HG03460 (cell line): ENCODE data around the gene ZNF608.

Experiments
- ATAC-seq: cut with Tn5 transposase; IDR thresholded peaks from one replicate; pipeline ENCODE4 v1.9.1; 2021; ENCODE audit not compliant: unreplicated experiment

The ZNF608 gene

DNA sequence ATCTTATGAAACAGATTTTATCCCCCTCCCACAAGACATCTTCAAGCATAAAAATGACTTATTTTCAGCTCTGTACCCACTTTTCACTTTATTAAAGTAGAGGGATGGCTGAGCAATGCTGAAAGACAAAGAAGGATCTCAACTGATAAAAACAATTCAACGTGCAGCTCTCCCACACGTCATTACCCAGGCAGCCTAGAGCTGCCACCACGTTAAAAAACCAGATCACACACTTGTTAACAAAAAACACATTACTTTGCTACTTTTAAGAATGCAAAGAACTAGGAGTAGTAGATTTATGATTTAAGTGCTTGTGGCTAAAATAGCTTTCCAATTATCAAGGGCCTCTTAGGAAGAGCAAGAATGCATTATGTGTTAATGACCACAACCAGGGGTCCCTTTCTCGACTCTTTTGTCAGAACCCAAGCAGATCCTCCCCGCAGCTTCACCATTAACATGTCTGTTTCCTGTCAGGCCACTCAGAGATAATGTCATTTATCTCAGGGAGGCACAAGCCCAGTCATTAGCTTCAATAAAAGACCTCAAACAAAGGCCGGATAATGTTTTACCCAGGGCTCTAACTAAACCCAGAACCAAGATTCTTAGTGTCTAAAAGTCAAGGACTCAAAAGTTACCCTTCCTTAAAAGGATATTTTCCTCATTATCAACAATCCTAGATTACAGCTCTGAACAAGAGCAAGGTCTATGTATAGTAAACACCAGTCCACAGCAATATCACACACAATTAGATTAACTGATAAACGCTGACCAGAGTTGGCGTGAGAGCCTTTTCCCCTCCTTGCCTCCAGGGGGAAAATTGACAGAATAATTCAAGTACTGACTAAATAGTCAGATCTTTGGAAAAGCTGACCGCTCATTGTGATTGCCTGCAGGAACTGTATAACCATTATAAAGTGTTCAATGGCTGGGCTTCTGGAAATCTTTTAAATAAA lies 7.5 kb downstream of the ZNF608 start:
- ATAC-seq, result no peak

DNA sequence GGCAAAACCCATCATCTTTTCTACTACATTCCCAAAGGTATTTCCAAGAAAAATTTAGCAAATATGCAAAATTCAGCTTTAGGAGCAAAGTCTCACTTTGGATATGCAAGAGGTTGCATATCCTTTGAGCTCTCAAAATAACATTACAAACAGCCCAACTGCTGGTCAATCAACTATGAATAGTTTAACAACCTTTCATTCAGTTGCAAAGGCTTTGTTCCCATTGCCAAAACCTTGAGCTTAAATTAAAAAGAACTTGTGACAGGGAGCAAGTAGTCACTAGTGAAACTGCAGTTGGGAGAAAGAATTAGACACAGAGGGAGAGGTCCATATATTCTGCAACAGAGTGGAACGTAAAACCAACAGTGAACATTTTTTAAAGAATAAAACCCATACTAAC lies 8.8 kb downstream of the ZNF608 start:
- ATAC-seq, result no peak

DNA sequence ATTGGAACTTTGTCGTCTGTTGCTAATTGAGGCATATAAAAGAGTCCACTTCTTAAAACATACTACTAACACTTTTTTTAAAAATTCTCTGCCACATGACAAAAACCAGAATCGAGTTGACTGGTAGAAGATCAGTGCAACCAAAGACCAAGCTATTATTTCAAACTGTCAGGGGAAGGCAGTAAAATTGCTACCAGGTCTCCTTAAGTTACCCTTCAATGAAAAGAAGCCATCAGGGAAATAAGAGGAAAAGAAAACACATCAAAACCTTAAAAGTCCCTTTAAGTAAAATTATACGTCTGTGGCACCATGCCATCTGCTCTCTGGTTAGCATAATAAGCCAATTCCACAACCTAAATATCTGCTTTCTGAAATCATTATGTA lies 9.6 kb downstream of the ZNF608 start:
- no peak for ATAC-seq

DNA sequence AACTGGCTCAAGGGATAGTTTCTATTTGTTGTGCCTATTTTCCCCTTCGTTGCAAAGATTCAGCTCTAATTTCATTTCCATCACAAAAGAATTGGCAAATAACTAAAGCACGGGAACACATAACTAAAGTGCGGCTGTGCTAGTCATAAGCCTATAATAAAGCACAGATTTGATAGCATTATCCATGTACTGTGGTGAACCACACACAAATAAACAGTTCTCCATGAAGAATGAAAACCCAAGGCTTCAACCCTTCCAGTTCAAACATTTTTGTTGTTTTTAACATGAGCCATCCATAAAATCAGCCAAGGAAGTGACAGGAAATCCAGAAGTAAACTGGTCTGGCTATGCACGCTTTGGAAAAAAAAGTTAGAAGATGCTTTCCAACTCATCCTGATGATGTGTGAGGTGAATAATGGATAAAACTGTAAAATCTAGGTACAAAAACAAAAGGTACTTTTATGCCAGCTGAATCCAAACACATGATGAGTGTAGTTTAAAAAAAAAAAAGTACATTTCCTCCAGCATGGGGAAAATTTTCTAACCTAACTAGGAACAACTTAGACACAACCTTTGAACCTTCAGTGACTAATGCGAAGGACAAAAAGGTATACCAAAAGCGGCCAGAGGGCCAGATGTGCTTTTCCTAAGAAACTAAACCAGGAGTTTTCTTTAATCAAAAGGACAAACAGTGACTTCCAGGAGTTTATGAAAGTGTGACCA lies 10.2 kb downstream of the ZNF608 start:
- ATAC-seq, result no peak

DNA sequence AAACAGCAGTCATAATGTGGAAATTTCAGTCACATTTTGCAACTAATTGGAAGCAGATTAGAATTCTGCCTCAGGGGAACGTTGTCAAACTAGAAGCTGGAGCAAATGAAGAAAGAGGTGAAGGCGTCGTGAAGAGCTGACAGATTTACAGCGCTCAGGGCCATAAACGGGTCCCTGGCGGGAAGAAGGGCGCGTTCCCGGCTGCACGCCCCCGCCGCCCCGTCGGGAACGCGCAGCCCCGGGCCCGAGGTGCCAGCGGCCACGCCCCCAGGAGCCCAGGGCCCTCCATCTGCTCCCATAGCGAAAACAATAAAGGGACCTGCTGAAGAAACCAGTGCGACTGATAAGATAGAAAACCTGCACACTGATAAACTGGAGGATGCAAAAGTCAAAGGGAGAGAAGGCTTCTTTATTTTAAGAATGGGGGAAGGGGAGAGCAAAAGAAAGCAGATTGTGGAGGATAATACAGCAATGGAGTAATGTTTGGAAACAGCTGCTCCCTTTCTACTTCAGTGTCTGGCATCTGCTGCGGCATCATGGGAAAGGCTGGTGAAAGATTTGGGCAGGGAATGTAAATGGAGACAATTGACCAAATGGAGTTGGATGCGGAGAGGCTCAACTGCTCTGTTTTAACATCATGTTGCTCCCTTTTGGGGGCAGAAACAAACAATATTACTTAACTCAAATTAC lies 11.1 kb downstream of the ZNF608 start:
- ATAC-seq, result no peak

DNA sequence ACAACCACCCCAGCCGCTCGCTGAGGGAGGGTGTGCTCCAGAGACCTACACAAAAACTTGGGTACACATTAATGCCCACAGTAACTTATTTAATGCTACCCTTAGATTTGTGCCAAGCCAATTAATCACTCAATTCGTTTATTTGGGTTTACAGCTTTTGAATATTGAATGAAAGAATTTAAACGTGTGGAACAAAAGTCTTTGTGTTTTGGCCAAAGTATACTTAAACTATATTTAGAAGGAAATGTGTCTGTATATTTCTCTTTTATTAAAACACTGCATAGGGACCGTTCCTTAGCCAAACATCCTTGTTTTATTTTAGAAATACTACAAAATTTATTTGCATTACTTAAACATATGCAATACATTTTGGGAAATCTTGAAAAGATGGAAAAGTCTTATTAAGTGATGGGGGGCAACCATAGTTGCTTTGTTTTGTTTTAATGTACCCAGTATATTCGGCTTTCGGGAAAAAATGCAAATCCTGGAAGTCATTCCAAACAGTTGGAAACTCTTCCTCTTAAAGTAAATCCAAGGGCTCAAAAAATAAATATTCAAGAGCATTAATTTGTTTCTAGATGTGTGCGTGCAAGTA lies 11.8 kb downstream of the ZNF608 start:
- no peak for ATAC-seq

DNA sequence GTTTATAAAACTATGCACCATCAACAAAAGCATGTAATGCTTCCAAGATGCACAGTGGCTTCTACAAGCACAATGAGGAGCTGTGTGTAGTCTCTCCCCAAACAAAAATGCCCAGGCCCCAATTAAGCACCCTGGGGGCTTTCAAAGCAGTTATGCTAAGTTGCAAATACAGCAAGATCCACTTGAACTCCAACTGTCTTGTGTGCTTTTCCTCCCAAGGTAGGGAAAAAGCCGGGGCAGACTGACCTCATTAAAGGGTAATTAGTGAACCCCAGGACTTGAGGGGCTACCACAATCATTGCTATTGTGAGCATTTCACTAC lies 13.1 kb downstream of the ZNF608 start:
- no peak for ATAC-seq

DNA sequence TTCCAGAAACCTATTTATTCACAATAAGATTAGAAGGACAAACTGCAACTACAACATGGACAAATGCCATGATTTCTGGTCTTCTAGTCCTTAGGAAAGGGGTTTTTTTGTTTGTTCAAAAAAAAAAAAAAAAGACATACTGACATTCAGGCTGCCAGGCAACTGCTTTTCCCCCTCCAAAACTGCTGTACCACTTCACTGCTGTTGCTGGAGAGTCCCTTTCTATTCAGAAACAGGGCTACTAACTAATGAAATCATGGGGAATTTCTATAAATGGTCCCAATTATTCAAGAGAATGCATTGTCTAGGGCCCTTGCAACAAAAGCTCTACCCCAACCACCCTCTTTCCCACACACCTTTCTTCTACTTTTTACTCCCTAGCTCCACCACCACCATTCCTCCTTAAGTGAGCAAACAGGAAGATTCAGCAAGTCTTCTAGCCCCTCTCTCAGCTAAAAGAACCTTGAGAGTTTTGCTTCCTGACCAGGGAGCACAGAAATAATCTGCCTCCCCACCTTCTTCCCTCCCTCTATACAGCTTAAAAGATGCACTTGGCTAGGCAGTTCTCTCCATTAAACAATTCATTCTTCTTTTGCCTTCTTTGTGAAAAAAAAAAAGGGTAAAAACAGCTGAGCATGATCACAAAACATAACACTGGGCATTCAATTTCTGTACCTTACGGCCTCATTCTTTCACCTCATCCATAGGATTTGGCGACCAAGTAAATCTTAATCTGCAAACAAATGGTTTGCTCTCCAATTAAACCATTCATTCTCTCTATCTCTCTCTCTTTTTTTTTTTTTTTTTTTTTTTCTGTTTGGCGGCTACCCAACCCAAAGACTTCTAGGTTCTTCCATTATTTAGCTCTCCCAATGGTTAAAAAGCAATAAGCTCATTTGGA lies 13.8 kb downstream of the ZNF608 start:
- ATAC-seq, result no peak

DNA sequence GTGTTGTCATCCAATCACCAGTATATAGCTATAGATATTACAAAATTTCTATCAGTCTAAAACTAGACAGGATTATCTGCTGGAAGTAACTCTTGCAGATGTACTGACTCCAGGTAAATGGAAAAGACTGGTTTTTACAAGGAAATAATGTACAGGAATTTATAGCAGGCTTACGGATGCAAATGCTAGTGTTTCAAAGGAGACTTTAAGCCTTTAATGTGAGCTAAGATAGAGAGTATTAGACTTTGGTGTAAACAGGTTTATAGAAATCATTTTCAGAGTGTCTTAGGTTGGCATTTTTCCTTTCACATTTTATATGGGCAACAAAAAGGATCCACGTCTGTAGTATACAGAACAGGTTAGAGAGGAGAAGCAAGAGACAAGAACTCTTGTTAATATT lies 16.1 kb downstream of the ZNF608 start:
- ATAC-seq, result no peak

DNA sequence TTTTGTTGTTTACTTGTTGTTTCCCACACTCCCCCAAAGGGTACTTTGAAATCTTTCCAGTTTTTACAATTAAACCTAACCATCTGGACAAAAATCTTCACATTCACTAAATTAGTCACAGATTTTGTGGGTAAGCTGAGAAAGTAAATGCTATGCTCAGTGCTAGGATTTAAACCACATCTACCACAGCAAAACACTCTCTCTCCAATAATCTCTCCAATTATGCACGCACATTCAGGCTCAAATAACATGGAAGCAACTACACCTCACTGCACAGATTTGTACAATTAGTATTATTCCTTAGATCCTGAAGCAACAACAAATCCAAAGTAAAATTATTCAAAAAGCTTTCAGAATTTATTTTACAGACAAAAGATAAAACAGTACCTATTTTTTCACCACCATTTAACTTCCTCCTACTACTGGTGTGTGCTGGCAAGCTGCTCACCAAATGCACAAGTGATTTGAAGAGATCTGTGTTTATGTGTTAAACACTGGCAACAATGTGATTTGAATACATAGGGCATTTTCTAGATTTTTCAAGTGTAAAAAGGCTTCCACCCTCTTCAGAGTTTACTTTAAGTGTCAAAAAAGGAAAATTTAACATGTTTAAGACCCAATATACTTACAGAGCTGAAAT lies 16.6 kb downstream of the ZNF608 start:
- ATAC-seq, result no peak

DNA sequence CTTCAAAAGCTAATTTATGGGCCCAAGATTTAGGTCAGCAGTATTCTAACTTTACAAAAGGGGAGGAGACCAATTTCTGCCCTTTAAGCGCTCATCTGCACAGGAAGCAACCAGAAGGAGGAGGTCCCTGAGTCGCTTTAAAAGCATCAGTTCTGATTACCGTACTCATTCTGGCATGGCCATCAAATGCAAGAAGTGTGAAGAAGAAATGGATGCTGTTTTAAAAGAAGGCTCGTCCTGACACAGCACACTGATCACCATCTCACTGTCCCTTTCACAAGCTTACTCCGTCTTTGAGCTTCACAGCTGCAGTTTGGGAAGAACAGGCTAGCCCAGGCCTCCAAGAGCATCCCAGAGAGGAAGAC lies 17.5 kb downstream of the ZNF608 start:
- ATAC-seq, result no peak

DNA sequence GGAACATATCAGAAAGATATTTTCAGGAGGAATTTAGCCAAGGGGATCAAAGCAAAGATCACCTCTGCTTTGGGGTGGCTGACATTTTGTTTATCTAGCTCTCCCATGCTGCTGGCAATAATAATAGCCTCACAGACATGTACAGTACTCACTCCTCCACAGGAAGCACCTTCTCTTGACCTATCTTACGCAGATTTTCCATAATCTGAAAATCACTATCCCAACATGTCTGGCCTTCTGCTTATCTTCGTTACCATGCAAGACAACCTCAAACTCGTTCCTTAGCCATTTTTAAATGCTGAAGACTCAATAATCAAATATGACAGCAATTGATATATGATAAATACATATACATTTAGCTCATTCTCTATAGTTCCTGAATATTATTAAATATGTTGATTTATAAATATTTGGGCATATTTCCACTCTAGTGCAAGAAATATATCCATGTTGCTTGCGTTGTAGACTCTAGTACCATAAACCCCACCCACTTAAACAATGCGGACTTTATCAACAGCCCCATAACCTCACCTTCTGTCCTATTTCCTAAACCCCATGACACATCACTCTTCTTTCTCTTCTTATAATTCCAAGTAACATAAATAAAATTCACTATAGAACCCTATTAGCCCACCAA lies 18.0 kb downstream of the ZNF608 start:
- ATAC-seq, result no peak

DNA sequence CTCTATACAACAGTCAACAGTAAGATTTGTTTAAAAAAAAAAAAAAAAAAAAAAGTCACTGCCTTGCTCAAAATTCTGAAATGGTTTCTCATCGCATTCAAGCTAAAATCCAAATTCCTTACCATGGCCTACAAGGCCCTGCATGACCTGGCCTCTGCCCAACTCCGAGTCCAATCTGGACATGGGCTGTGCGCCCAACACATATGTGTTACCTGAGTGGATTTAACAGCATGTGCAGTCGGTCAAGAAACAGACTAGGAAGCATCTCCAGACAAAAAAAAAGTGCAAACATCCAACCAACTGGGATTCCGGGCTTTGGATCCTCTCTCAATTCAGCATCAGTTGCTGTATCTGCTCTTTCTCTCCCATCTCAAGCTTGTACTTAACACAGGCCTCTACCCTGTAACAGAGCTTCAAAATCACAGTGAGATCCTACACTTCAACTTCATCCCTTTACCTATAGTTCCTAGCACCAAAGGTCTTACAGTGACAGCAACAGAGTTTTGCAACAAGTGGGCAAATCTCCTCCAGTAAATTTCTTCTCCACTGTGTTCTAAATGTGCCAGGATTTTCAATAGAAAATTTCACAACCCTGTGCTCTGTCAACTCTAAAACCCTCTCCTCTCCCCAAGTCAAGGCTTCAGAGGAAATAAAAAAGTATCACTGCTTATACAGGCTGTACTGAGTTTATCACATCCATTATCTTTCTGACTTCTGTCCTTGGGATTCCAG lies 19.6 kb downstream of the ZNF608 start:
- no peak for ATAC-seq

DNA sequence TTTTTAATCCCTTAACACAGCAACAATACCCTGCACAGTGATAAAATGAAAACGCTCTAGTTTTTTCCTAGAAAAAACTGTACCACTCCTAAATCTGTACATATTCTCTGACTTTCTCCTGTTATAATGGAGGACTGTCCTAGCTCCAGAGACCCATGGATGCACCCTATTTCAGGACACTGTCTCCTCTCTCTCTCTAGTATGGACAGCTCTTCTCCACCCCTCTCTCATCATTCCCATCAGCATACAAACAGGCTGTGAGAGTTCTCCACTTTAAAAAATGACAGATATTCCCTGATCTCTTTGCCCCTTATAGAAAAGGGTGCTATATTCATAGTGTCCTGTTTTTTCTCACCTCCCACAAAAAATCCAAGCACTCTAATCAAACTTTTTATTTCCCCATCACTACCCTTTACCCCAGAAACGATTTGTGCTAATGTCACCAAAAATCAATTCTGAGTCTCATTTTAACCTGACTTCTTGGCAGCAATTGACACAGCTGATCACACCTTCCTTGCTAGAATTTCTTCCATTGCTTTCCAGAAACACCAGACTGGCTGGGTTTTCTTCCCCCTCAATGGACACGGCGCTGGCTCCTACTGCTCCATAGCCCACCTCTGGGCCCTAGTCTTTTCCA lies 20.7 kb downstream of the ZNF608 start:
- no peak for ATAC-seq

DNA sequence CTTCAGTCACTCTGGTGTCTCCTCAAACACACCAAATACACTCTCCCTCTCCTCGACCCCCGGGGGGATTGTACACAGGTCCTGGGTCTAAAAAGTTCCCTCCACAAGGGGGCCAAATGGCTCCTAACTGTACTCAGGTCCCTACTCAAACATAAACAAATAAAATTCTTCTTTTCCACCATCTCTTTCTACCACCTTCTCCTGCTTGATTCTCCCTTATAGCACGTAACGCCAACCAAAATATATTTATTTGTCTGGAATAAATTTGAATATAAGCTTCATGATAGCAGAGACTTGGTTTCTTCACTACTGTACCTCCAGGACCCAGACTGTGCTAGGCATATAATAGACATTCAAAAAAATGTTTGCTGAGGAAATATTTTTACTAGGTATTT lies 21.4 kb downstream of the ZNF608 start:
- ATAC-seq, result no peak

DNA sequence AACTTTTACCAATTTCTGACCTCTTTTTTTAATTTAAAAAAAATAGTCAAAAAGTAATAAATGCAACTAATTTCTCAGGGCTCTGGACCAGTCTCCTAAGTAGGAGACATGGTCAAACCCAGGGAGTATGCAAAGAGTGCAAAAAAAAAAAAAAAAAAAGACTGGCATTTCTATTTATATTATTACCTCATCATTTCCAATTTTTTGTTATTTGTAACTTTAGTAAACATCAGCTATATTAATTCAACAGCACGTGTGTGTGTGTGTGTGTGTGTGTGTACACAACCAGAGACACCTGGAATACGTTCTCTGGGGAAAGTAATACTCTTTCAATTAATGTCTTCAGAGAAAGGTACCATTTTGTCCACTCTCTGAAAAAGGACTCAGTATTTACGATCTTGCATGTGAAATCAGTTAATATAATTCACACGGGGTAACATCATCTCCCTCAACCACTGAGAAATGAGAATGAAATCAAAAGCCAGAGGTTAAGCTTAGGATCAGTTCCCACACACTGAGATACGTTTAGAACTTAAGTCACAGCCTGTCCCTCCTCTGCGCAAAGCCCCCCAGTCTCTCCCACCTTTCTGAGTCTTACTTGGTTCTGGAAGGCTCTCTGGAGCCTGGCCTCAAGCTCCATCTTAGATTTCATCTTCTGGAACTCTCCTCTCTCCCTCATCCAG lies 21.9 kb downstream of the ZNF608 start:
- ATAC-seq, result no peak

DNA sequence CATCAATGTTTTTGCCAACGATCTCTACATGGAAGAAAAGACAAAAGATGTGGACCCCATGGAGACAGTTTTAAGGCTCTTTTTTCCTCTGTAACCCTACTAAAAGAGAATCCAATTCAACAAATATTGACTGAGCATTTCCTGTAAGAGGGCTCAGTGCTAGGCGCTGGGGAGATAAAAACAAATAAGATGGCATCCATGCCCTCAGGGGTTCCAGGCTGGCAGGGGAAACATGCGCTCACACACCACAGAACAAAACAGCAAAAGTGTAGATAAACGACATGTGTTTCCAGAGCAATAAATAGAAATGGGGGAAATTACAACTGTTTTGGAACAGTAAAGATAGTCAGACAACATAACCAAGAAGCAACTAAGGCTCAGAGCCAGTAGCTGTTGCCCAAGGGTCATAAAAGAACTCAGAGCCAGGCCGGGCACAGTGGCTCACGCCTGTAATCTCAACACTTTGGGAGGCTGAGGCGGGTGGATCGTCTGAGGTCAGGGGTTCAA lies 25.2 kb downstream of the ZNF608 start:
- no peak for ATAC-seq

DNA sequence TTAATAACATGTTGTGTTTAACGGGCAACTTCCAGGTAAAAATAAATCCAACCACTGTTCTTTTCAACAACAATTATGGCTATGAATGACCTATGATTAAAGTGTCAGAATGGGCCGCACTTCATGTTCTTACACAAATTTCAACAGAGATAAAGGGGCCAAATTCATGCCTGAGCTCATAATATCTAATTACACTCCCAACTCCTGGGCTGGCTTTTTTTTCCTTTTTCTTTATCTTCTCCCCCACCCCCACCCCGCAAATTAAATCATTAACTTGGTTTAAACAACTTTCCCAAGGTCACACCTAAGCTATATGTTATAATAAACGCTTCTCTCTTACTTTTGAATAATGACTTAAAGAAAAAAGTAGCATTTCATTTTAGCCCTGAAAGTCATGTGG lies 25.8 kb downstream of the ZNF608 start:
- no peak for ATAC-seq
